OCI-LY7 (cell line): Measurements from ENCODE around the gene LRRFIP1. TPM values are rescaled to one million over a fixed set of nuclear protein-coding genes. Genes with fewer than 3 reads are reported as not detected.

ENCODE experiments used
- BruUV-seq: library from RNA; stranded (reverse); fragments of 400-500 nt; replicated peaks from 2 replicates; lab custom pipeline; 2021; lab: Mats Ljungman, UMichigan
- CTCF ChIA-PET: fragments of 300-600 bp; sonication (Branson Sonifier 250); formaldehyde crosslinking; loops from one replicate; lab custom pipeline; 2022; ENCODE audit warnings: antibody characterized with exemption; ENCODE audit not compliant: unreplicated experiment; lab: Charles Lee
- POLR2A ChIA-PET: fragments of 300-600 bp; sonication (Branson Sonifier 250); formaldehyde crosslinking; loops from one replicate; lab custom pipeline; 2022; ENCODE audit warnings: antibody characterized with exemption; lab: Charles Lee
- DNase-seq: peaks from one replicate; pipeline ENCODE4 v3.0.0-alpha.2; 2015; ENCODE audit warnings: low spot score
- H2AFZ ChIP-seq: fragments of 200-600 bp; sonication (generic), shearing (Covaris generic); 2 replicates; pipeline ENCODE4 v1.6.1; 2014; ENCODE audit warnings: mild to moderate bottlenecking, antibody characterized with exemption, low read length, moderate library complexity
- H3K27ac ChIP-seq: fragments of 200-600 bp; sonication (generic); 2 replicates; pipeline ENCODE4 v1.5.1; 2014; ENCODE audit warnings: mixed run types, low read depth, mild to moderate bottlenecking, moderate library complexity, low read length, inconsistent platforms; ENCODE audit not compliant: poor library complexity, severe bottlenecking
- H3K36me3 ChIP-seq: fragments of 200-600 bp; sonication (generic); 2 replicates; pipeline ENCODE4 v1.6.1; 2014; ENCODE audit warnings: mild to moderate bottlenecking, antibody characterized with exemption, low read length, moderate library complexity, mixed read lengths; ENCODE audit not compliant: insufficient read depth
- H3K4me1 ChIP-seq: fragments of 200-600 bp; sonication (generic); 2 replicates; pipeline ENCODE4 v1.5.1; 2014; ENCODE audit warnings: mild to moderate bottlenecking, low read length; ENCODE audit not compliant: insufficient read depth, poor library complexity, severe bottlenecking
- H3K4me2 ChIP-seq: fragments of 200-600 bp; sonication (generic); 2 replicates; pipeline ENCODE4 v1.6.1; 2014; ENCODE audit warnings: mild to moderate bottlenecking, low read length
- H3K4me3 ChIP-seq: fragments of 200-600 bp; sonication (generic); 2 replicates; pipeline ENCODE4 v1.5.1; 2014; ENCODE audit warnings: mild to moderate bottlenecking, low read depth, low read length; ENCODE audit not compliant: poor library complexity, severe bottlenecking
- H3K79me2 ChIP-seq: fragments of 200-600 bp; sonication (generic); 2 replicates; pipeline ENCODE4 v1.6.1; 2016; ENCODE audit warnings: low read depth, mild to moderate bottlenecking, low read length, moderate library complexity, mixed read lengths; ENCODE audit not compliant: insufficient read depth
- H3K9me2 ChIP-seq: fragments of 200-600 bp; sonication (generic); 2 replicates; pipeline ENCODE4 v1.6.1; 2016; ENCODE audit warnings: mild to moderate bottlenecking, low read length, mixed read lengths; ENCODE audit not compliant: insufficient read depth
- H3K9me3 ChIP-seq: fragments of 200-600 bp; sonication (generic); 2 replicates; pipeline ENCODE4 v1.6.1; 2014; ENCODE audit warnings: mild to moderate bottlenecking, mixed run types, low read length, mixed read lengths
- H4K20me1 ChIP-seq: fragments of 200-600 bp; sonication (generic); 2 replicates; pipeline ENCODE4 v1.6.1; 2014; ENCODE audit warnings: mild to moderate bottlenecking, antibody characterized with exemption, low read length, moderate library complexity, mixed read lengths; ENCODE audit not compliant: insufficient read depth
- CTCF ChIP-seq: fragments of 200-600 bp; sonication (generic); conservative IDR thresholded peaks from 2 replicates; pipeline ENCODE4 v1.5.1; 2014; ENCODE audit warnings: mild to moderate bottlenecking, antibody characterized with exemption, low read length, moderate library complexity, mixed read lengths
- EZH2phosphoT487 ChIP-seq: fragments of 200-600 bp; sonication (generic); IDR thresholded peaks from 2 replicates; pipeline ENCODE4 v1.6.1; 2018; ENCODE audit warnings: low read depth, borderline replicate concordance, mild to moderate bottlenecking, mixed run types, antibody characterized with exemption, low read length, moderate library complexity, mixed read lengths
- intact Hi-C: fragments of 100-400 bp; cut with micrococcal nuclease; formaldehyde crosslinking; loops from one replicate; pipeline ENCODE4 v1.10.0; 2022; ENCODE audit not compliant: unreplicated experiment
- total RNA-seq, 2 experiments: library from RNA; depleted of rRNA in 1 of 2; stranded (reverse); fragments of >200 nt in 1 of 2; shearing (Covaris generic) in 1 of 2; gene quantifications; 2 replicates each; pipeline ENCODE4 v1.2.3, GENCODE V29; 2014 to 2022

Gene LRRFIP1
- total RNA-seq, 2 experiments from 2014 or later, result 95.7 to 216 TPM

GRCh38 chr2:237754182-237754581, 126.8 kb downstream of the LRRFIP1 start:
- no peaks in the 10 kb centered on the region for H3K9me3 ChIP-seq
- no peaks in the 10 kb centered on the region for H4K20me1 ChIP-seq
- H3K36me3 ChIP-seq, result peaks cover 97% of the 10 kb centered on the region
- H3K9me2 ChIP-seq, result no peaks in the 10 kb centered on the region
- ChIA-PET CTCF (interaction anchor here (0.6 kb wide), 1 partner anchor 721 kb away, joined by 3 read pairs; no protein-coding TSS in a partner anchor), POLR2A (interaction anchor here (0.6 kb wide), 1 partner anchor 63 kb away, joined by 3 read pairs; no protein-coding TSS in a partner anchor)
- H3K4me2 ChIP-seq, result no peak overlapping the region
- no peak overlapping the region for H2AFZ ChIP-seq
- DNase-seq, result no peak
- intact Hi-C loops, result no loop called here
- TF ChIP-seq CTCF (no peak), EZH2phosphoT487 (no peak)
- H3K4me3 ChIP-seq, result no peak overlapping the region
- BruUV-seq, result no TSS peak
- H3K79me2 ChIP-seq, result no peaks in the 10 kb centered on the region
- H3K4me1 ChIP-seq, result no peaks in the 10 kb centered on the region
- no peak overlapping the region for H3K27ac ChIP-seq

GRCh38 chr2:237754626-237755248, 127.3 kb downstream of the LRRFIP1 start:
- no peak for DNase-seq
- H3K79me2 ChIP-seq, result no peaks in the 10 kb centered on the region
- H3K27ac ChIP-seq, result no peak overlapping the region
- no peaks in the 10 kb centered on the region for H3K4me1 ChIP-seq
- no peak overlapping the region for H3K4me2 ChIP-seq
- no peak overlapping the region for H3K4me3 ChIP-seq
- no peaks in the 10 kb centered on the region for H3K9me2 ChIP-seq
- H2AFZ ChIP-seq, result no peak overlapping the region
- POLR2A ChIA-PET, result interaction anchor here (0.6 to 0.8 kb wide), 3 partner anchors 9 to 64 kb away, joined by 3 to 4 read pairs (median 3); no protein-coding TSS in a partner anchor
- no peaks in the 10 kb centered on the region for H3K9me3 ChIP-seq
- peaks cover 97% of the 10 kb centered on the region for H3K36me3 ChIP-seq
- no TSS peak for BruUV-seq
- H4K20me1 ChIP-seq, result no peaks in the 10 kb centered on the region
- intact Hi-C loops, result no loop called here
- CTCF ChIA-PET, result interaction anchor here (0.6 kb wide), 1 partner anchor 720 kb away, joined by 3 read pairs; no protein-coding TSS in a partner anchor
- no peak for TF ChIP-seq EZH2phosphoT487
- TF ChIP-seq CTCF, result no peak

- Histone ChIP-seq H4K20me1 (no peaks in the 10 kb centered on the region), H3K36me3 (peaks cover 97% of the 10 kb centered on the region), H3K4me2 (no peak overlapping the region), H3K27ac (no peak overlapping the region), H3K4me1 (no peaks in the 10 kb centered on the region), H3K79me2 (no peaks in the 10 kb centered on the region), H3K9me2 (no peaks in the 10 kb centered on the region), H2AFZ (no peak overlapping the region), H3K9me3 (no peaks in the 10 kb centered on the region), H3K4me3 (no peak overlapping the region)
- no TSS peak for BruUV-seq
- TF ChIP-seq CTCF (no peak), EZH2phosphoT487 (no peak)
- CTCF ChIA-PET, result no interaction called here
- POLR2A ChIA-PET, result interaction anchor here (0.6 kb wide), 1 partner anchor 22 kb away, joined by 3 read pairs; no protein-coding TSS in a partner anchor
- DNase-seq, result no peak
- intact Hi-C loops, result no loop called here
Observed at GRCh38 chr2:237757616-237758015, 130.2 kb downstream of the LRRFIP1 start.
